Measurements from ENCODE around the gene NINJ1. TPM values are rescaled to one million over a fixed set of nuclear protein-coding genes. Genes with fewer than 3 reads are reported as not detected.

The NINJ1 gene
- total RNA-seq, 1 experiment from 2014 or later, result 30.5 TPM

DNA sequence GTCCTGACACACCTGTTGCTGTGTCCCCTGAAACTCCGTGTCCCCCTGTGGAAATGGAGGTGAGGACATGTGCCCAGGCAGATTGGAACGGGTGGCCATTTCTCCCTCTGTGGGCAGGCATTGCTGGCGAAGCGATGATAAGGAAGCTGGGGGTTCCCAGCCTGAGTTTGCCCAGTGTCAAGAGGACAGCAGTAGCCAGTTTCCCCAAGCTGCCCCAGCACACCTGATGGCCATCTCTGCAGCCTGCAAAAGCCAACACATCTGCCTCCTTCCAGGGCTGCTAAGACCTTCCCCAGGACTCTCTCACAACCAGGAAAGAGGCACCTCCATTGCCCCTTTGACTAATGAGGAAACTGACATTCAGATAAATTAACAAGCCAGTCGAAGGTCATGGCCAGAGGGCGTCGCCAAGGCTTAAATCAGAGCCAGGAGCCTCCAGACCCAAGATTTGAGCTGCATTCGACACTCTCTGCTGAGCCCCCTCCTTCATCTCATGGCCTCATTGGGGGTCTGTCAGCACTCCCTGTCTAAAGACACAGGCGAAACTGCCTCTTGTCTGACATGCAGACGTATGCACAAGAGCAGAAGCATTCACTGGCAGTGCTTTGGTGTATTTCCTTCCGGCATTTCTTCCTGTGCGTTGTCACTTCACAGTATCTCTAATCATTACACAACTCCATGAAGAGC lies 39.5 kb upstream of the NINJ1 start:
- BruUV-seq (replicated peaks), result no TSS peak
- Histone ChIP-seq H3F3A (ENCODE audit: low read length, unreplicated experiment) (no peaks in the 10 kb centered on the region), H3K4me2 (ENCODE audit: low read length) (no peak overlapping the region), H3K4me1 (ENCODE audit: insufficient read depth, low read length) (no peaks in the 10 kb centered on the region), H2AFZ (ENCODE audit: low read length) (no peak overlapping the region), H3K9me2 (replicated peaks; ENCODE audit: low read length) (no peaks in the 10 kb centered on the region), H3K9ac (ENCODE audit: low read length) (no peak overlapping the region), H3K4me3 (ENCODE audit: low read length) (no peak overlapping the region), H3K27ac (ENCODE audit: low read length) (no peak overlapping the region), H3K9me3 (ENCODE audit: low read length) (no peaks in the 10 kb centered on the region), H3K79me2 (ENCODE audit: low read length) (no peaks in the 10 kb centered on the region), H3K36me3 (ENCODE audit: low read depth, low read length) (no peaks in the 10 kb centered on the region), H4K20me1 (ENCODE audit: low read length) (no peaks in the 10 kb centered on the region), H3K27me3 (ENCODE audit: low read length) (no peaks in the 10 kb centered on the region)
- POLR2A ChIA-PET (ENCODE audit: unreplicated experiment), result no interaction called here
- CTCF ChIA-PET, result no interaction called here
- no peak for TF ChIP-seq EZH2 (IDR thresholded peaks at IDR 0.05; ENCODE audit: low read length, unreplicated experiment)
- TF ChIP-seq EZH2phosphoT487 (IDR thresholded peaks at IDR 0.05; ENCODE audit: borderline replicate concordance, low read length), result no peak
- TF ChIP-seq CTCF (conservative IDR thresholded peaks at IDR 0.05; ENCODE audit: low read depth, low read length), result no peak
- ATAC-seq, result no peak
- DNase-seq, result no peak
- intact Hi-C loops (cut with micrococcal nuclease), result no loop called here

- no peaks in the 10 kb centered on the region for H3K9me2 ChIP-seq (replicated peaks; ENCODE audit: low read length)
- no peak overlapping the region for H2AFZ ChIP-seq (ENCODE audit: low read length)
- H3F3A ChIP-seq (ENCODE audit: low read length, unreplicated experiment), result no peaks in the 10 kb centered on the region
- H4K20me1 ChIP-seq (ENCODE audit: low read length), result no peaks in the 10 kb centered on the region
- H3K4me2 ChIP-seq (ENCODE audit: low read length), result no peak overlapping the region
- intact Hi-C loops (cut with micrococcal nuclease), result no loop called here
- ChIA-PET POLR2A (ENCODE audit: unreplicated experiment) (no interaction called here), CTCF (no interaction called here)
- DNase-seq, result no peak
- TF ChIP-seq CTCF (conservative IDR thresholded peaks at IDR 0.05; ENCODE audit: low read depth, low read length) (no peak), EZH2phosphoT487 (IDR thresholded peaks at IDR 0.05; ENCODE audit: borderline replicate concordance, low read length) (no peak), EZH2 (IDR thresholded peaks at IDR 0.05; ENCODE audit: low read length, unreplicated experiment) (no peak)
- H3K9me3 ChIP-seq (ENCODE audit: low read length), result no peaks in the 10 kb centered on the region
- no peaks in the 10 kb centered on the region for H3K36me3 ChIP-seq (ENCODE audit: low read depth, low read length)
- H3K79me2 ChIP-seq (ENCODE audit: low read length), result no peaks in the 10 kb centered on the region
- no TSS peak for BruUV-seq (replicated peaks)
- H3K27ac ChIP-seq (ENCODE audit: low read length), result no peak overlapping the region
- no peaks in the 10 kb centered on the region for H3K27me3 ChIP-seq (ENCODE audit: low read length)
- H3K9ac ChIP-seq (ENCODE audit: low read length), result no peak overlapping the region
- ATAC-seq, result no peak
- H3K4me1 ChIP-seq (ENCODE audit: insufficient read depth, low read length), result no peaks in the 10 kb centered on the region
- H3K4me3 ChIP-seq (ENCODE audit: low read length), result no peak overlapping the region
These were observed 38.8 kb upstream of the NINJ1 start for GRCh38 chr9:93172666-93173364.
